MM.1S (cell line): ENCODE measurements around the gene RSPH6A.

ENCODE experiments used
- DNase-seq: peaks from one replicate; pipeline ENCODE4 v3.0.0-alpha.2; 2015
- H2AFZ ChIP-seq: fragments of 300-600 bp; sonication (generic); 2 replicates; pipeline ENCODE4 v1.6.0; 2016; ENCODE audit warnings: antibody characterized with exemption, low read length
- H3F3A ChIP-seq: fragments of 300-600 bp; sonication (generic); 2 replicates; pipeline ENCODE4 v1.6.1; 2016; ENCODE audit warnings: mild to moderate bottlenecking, antibody characterized with exemption, low read length, moderate library complexity, mixed read lengths; ENCODE audit not compliant: insufficient read depth
- H3K27ac ChIP-seq: fragments of 300-600 bp; sonication (generic); 2 replicates; pipeline ENCODE4 v1.5.1; 2016; ENCODE audit warnings: mild to moderate bottlenecking, low read length
- H3K27me3 ChIP-seq: fragments of 300-600 bp; sonication (generic); replicated peaks from 2 replicates; pipeline ENCODE4 v1.6.0; 2016; ENCODE audit warnings: low read length; ENCODE audit not compliant: insufficient read depth
- H3K36me3 ChIP-seq: fragments of 300-600 bp; sonication (generic); replicated peaks from 2 replicates; pipeline ENCODE4 v1.6.1; 2016; ENCODE audit warnings: mild to moderate bottlenecking, low read length, mixed read lengths; ENCODE audit not compliant: insufficient read depth
- H3K4me1 ChIP-seq: fragments of 300-600 bp; sonication (generic); 2 replicates; pipeline ENCODE4 v1.6.1; 2016; ENCODE audit warnings: low read length, mixed read lengths
- H3K4me2 ChIP-seq: fragments of 300-600 bp; sonication (generic); 2 replicates; pipeline ENCODE4 v1.6.0; 2016; ENCODE audit warnings: low read depth, low read length
- H3K4me3 ChIP-seq: fragments of 300-600 bp; sonication (generic); 2 replicates; pipeline ENCODE4 v1.5.1; 2016; ENCODE audit warnings: low read length, mixed read lengths
- H3K79me2 ChIP-seq: fragments of 300-600 bp; sonication (generic); 2 replicates; pipeline ENCODE4 v1.6.1; 2016; ENCODE audit warnings: mixed run types, low read length, mixed read lengths
- H3K9ac ChIP-seq: fragments of 300-600 bp; sonication (generic); 2 replicates; pipeline ENCODE4 v1.6.1; 2016; ENCODE audit warnings: low read length, mixed read lengths
- H3K9me2 ChIP-seq: fragments of 300-600 bp; sonication (generic); replicated peaks from 2 replicates; pipeline ENCODE4 v1.6.1; 2016; ENCODE audit warnings: mild to moderate bottlenecking, low read length, mixed read lengths; ENCODE audit not compliant: insufficient read depth
- H3K9me3 ChIP-seq: fragments of 300-600 bp; sonication (generic); replicated peaks from 2 replicates; pipeline ENCODE4 v1.6.1; 2016; ENCODE audit warnings: mild to moderate bottlenecking, low read length, mixed read lengths; ENCODE audit not compliant: insufficient read depth
- H4K20me1 ChIP-seq: fragments of 300-600 bp; sonication (generic); 2 replicates; pipeline ENCODE4 v1.6.1; 2016; ENCODE audit warnings: mild to moderate bottlenecking, low read length, moderate library complexity, mixed read lengths; ENCODE audit not compliant: insufficient read depth
- EZH2 ChIP-seq: fragments of 300-600 bp; sonication (generic); optimal IDR thresholded peaks from 2 replicates; pipeline ENCODE3; 2017; ENCODE audit warnings: low read depth, mild to moderate bottlenecking, antibody characterized with exemption, low read length, mixed read lengths
- EZH2phosphoT487 ChIP-seq: fragments of 300-600 bp; sonication (generic); IDR thresholded peaks from 2 replicates; pipeline ENCODE4 v1.6.1; 2018; ENCODE audit warnings: antibody characterized with exemption, low read length
- TF ChIP-seq, protein P1 (sequence below): fragments of 300-600 bp; sonication (generic); IDR thresholded peaks from 2 replicates; pipeline ENCODE4 v1.5.1; 2016; ENCODE audit warnings: antibody characterized with exemption, low read length, mixed read lengths

Gene RSPH6A

GRCh38 chr19:45821570-45821969 is 6.5 kb upstream of the RSPH6A start:
- no peaks in the 10 kb centered on the region for H4K20me1 ChIP-seq
- H2AFZ ChIP-seq = no peak overlapping the region
- H3K9me3 ChIP-seq = no peaks in the 10 kb centered on the region
- TF ChIP-seq EZH2phosphoT487 = no peak
- TF ChIP-seq EZH2 = no peak
- TF ChIP-seq, protein P1, sequence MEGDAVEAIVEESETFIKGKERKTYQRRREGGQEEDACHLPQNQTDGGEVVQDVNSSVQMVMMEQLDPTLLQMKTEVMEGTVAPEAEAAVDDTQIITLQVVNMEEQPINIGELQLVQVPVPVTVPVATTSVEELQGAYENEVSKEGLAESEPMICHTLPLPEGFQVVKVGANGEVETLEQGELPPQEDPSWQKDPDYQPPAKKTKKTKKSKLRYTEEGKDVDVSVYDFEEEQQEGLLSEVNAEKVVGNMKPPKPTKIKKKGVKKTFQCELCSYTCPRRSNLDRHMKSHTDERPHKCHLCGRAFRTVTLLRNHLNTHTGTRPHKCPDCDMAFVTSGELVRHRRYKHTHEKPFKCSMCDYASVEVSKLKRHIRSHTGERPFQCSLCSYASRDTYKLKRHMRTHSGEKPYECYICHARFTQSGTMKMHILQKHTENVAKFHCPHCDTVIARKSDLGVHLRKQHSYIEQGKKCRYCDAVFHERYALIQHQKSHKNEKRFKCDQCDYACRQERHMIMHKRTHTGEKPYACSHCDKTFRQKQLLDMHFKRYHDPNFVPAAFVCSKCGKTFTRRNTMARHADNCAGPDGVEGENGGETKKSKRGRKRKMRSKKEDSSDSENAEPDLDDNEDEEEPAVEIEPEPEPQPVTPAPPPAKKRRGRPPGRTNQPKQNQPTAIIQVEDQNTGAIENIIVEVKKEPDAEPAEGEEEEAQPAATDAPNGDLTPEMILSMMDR = no peak
- no peak overlapping the region for H3K27ac ChIP-seq
- H3K36me3 ChIP-seq = no peaks in the 10 kb centered on the region; the same call in 1 of the 2 replicates
- H3K9ac ChIP-seq = no peak overlapping the region
- peaks cover 9% of the 10 kb centered on the region; the same call in 1 of the 2 replicates for H3F3A ChIP-seq
- no peak overlapping the region for H3K4me3 ChIP-seq
- peaks cover 5% of the 10 kb centered on the region; the same call in 1 of the 2 replicates for H3K4me1 ChIP-seq
- no peaks in the 10 kb centered on the region for H3K79me2 ChIP-seq
- DNase-seq = no peak
- H3K4me2 ChIP-seq = no peak overlapping the region
- H3K27me3 ChIP-seq = no peaks in the 10 kb centered on the region
- H3K9me2 ChIP-seq = no peaks in the 10 kb centered on the region

DNA sequence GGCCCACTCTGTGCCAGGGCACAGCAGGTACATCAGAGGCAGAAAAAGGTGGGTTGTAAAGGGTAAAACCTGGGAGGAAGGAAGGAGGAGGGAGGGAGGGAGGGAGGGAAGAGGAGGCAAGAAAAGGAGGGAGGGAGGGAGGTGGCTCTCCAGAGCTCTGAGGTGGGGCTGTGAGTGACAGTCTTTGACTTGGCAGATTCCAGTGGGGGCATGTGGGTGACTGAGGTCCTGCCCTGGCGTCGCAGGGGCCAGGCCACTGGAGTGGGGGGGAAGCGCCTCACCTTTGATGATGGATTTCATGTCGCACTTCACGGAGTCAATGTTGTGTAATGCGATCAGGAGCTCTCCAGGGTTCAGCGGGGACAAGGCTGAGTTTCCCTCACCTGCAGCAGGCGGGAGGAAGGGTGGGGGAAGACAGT is 6.0 kb upstream of the RSPH6A start:
- TF ChIP-seq EZH2phosphoT487 (no peak), EZH2 (no peak)
- TF ChIP-seq, protein P1 = no peak
- Histone ChIP-seq H3K79me2 (no peaks in the 10 kb centered on the region), H3K9me3 (no peaks in the 10 kb centered on the region), H3F3A (peaks cover 9% of the 10 kb centered on the region; the same call in 1 of the 2 replicates), H3K27me3 (no peaks in the 10 kb centered on the region), H2AFZ (no peak overlapping the region), H3K9ac (no peak overlapping the region), H3K9me2 (no peaks in the 10 kb centered on the region), H3K36me3 (no peaks in the 10 kb centered on the region; the same call in 1 of the 2 replicates), H3K4me2 (no peak overlapping the region), H3K4me1 (peaks cover 5% of the 10 kb centered on the region; the same call in 1 of the 2 replicates), H4K20me1 (no peaks in the 10 kb centered on the region), H3K27ac (no peak overlapping the region), H3K4me3 (no peak overlapping the region)
- no peak for DNase-seq

GRCh38 chr19:45820413-45821102 is 5.5 kb upstream of the RSPH6A start:
- H3K36me3 ChIP-seq = no peaks in the 10 kb centered on the region; the same call in 1 of the 2 replicates
- no peak overlapping the region for H3K27ac ChIP-seq
- DNase-seq = no peak

More at GRCh38 chr19:45820413-45821102, 5.5 kb upstream of the RSPH6A start:
- Histone ChIP-seq H3K79me2 (no peaks in the 10 kb centered on the region), H3K9ac (no peak overlapping the region), H3K4me2 (no peak overlapping the region), H3K4me3 (no peak overlapping the region), H3K9me2 (no peaks in the 10 kb centered on the region), H4K20me1 (no peaks in the 10 kb centered on the region), H3F3A (peaks cover 9% of the 10 kb centered on the region; the same call in 1 of the 2 replicates), H3K9me3 (no peaks in the 10 kb centered on the region), H2AFZ (no peak overlapping the region), H3K4me1 (peaks cover 5% of the 10 kb centered on the region; the same call in 1 of the 2 replicates), H3K27me3 (no peaks in the 10 kb centered on the region)
- TF ChIP-seq, protein P1 = no peak
- TF ChIP-seq EZH2 (no peak), EZH2phosphoT487 (no peak)
